MM.1S (cell line): ENCODE measurements around the gene CRKL.

ENCODE experiments used
- DNase-seq: peaks from one replicate; pipeline ENCODE4 v3.0.0-alpha.2; 2015
- H2AFZ ChIP-seq: fragments of 300-600 bp; sonication (generic); 2 replicates; pipeline ENCODE4 v1.6.0; 2016; ENCODE audit warnings: antibody characterized with exemption, low read length
- H3F3A ChIP-seq: fragments of 300-600 bp; sonication (generic); 2 replicates; pipeline ENCODE4 v1.6.1; 2016; ENCODE audit warnings: mild to moderate bottlenecking, antibody characterized with exemption, low read length, moderate library complexity, mixed read lengths; ENCODE audit not compliant: insufficient read depth
- H3K27ac ChIP-seq: fragments of 300-600 bp; sonication (generic); 2 replicates; pipeline ENCODE4 v1.5.1; 2016; ENCODE audit warnings: mild to moderate bottlenecking, low read length
- H3K27me3 ChIP-seq: fragments of 300-600 bp; sonication (generic); replicated peaks from 2 replicates; pipeline ENCODE4 v1.6.0; 2016; ENCODE audit warnings: low read length; ENCODE audit not compliant: insufficient read depth
- H3K36me3 ChIP-seq: fragments of 300-600 bp; sonication (generic); replicated peaks from 2 replicates; pipeline ENCODE4 v1.6.1; 2016; ENCODE audit warnings: mild to moderate bottlenecking, low read length, mixed read lengths; ENCODE audit not compliant: insufficient read depth
- H3K4me1 ChIP-seq: fragments of 300-600 bp; sonication (generic); 2 replicates; pipeline ENCODE4 v1.6.1; 2016; ENCODE audit warnings: low read length, mixed read lengths
- H3K4me2 ChIP-seq: fragments of 300-600 bp; sonication (generic); 2 replicates; pipeline ENCODE4 v1.6.0; 2016; ENCODE audit warnings: low read depth, low read length
- H3K4me3 ChIP-seq: fragments of 300-600 bp; sonication (generic); 2 replicates; pipeline ENCODE4 v1.5.1; 2016; ENCODE audit warnings: low read length, mixed read lengths
- H3K79me2 ChIP-seq: fragments of 300-600 bp; sonication (generic); 2 replicates; pipeline ENCODE4 v1.6.1; 2016; ENCODE audit warnings: mixed run types, low read length, mixed read lengths
- H3K9ac ChIP-seq: fragments of 300-600 bp; sonication (generic); 2 replicates; pipeline ENCODE4 v1.6.1; 2016; ENCODE audit warnings: low read length, mixed read lengths
- H3K9me2 ChIP-seq: fragments of 300-600 bp; sonication (generic); replicated peaks from 2 replicates; pipeline ENCODE4 v1.6.1; 2016; ENCODE audit warnings: mild to moderate bottlenecking, low read length, mixed read lengths; ENCODE audit not compliant: insufficient read depth
- H3K9me3 ChIP-seq: fragments of 300-600 bp; sonication (generic); replicated peaks from 2 replicates; pipeline ENCODE4 v1.6.1; 2016; ENCODE audit warnings: mild to moderate bottlenecking, low read length, mixed read lengths; ENCODE audit not compliant: insufficient read depth
- H4K20me1 ChIP-seq: fragments of 300-600 bp; sonication (generic); 2 replicates; pipeline ENCODE4 v1.6.1; 2016; ENCODE audit warnings: mild to moderate bottlenecking, low read length, moderate library complexity, mixed read lengths; ENCODE audit not compliant: insufficient read depth
- CTCF ChIP-seq: fragments of 300-600 bp; sonication (generic); IDR thresholded peaks from 2 replicates; pipeline ENCODE4 v1.5.1; 2016; ENCODE audit warnings: antibody characterized with exemption, low read length, mixed read lengths
- EZH2 ChIP-seq: fragments of 300-600 bp; sonication (generic); optimal IDR thresholded peaks from 2 replicates; pipeline ENCODE3; 2017; ENCODE audit warnings: low read depth, mild to moderate bottlenecking, antibody characterized with exemption, low read length, mixed read lengths
- EZH2phosphoT487 ChIP-seq: fragments of 300-600 bp; sonication (generic); IDR thresholded peaks from 2 replicates; pipeline ENCODE4 v1.6.1; 2018; ENCODE audit warnings: antibody characterized with exemption, low read length

Gene CRKL

GRCh38 chr22:20963201-20964052 is 46.2 kb downstream of the CRKL start:
- H3K9me3 ChIP-seq: no peaks in the 10 kb centered on the region
- peaks cover 10% of the 10 kb centered on the region for H3K4me1 ChIP-seq
- no peak overlapping the region for H3K27ac ChIP-seq
- no peak overlapping the region for H3K4me2 ChIP-seq
- H3K27me3 ChIP-seq: peaks cover 7% of the 10 kb centered on the region; the same call in 1 of the 2 replicates
- no peaks in the 10 kb centered on the region for H3F3A ChIP-seq
- H3K4me3 ChIP-seq: no peak overlapping the region
- no peak overlapping the region for H3K9ac ChIP-seq
- TF ChIP-seq EZH2: no peak
- no peak for TF ChIP-seq EZH2phosphoT487
- no peak for TF ChIP-seq CTCF
- DNase-seq: no peak
- H2AFZ ChIP-seq: no peak overlapping the region
- no peaks in the 10 kb centered on the region for H3K36me3 ChIP-seq
- H3K9me2 ChIP-seq: no peaks in the 10 kb centered on the region
- no peaks in the 10 kb centered on the region for H3K79me2 ChIP-seq
- H4K20me1 ChIP-seq: no peaks in the 10 kb centered on the region

- no peaks in the 10 kb centered on the region for H3K9me3 ChIP-seq
- no peaks in the 10 kb centered on the region for H3K9me2 ChIP-seq
- TF ChIP-seq CTCF: no peak
- no peak for TF ChIP-seq EZH2phosphoT487
- no peak for TF ChIP-seq EZH2
- H3K36me3 ChIP-seq: no peaks in the 10 kb centered on the region
- H3K4me3 ChIP-seq: peak overlapping the region; percentile 49; the same call in 1 of the 2 replicates
- H3K4me2 ChIP-seq: peak overlapping the region; percentile 79
- H4K20me1 ChIP-seq: no peaks in the 10 kb centered on the region
- H3K79me2 ChIP-seq: no peaks in the 10 kb centered on the region
- peaks cover 7% of the 10 kb centered on the region; the same call in 1 of the 2 replicates for H3K27me3 ChIP-seq
- H3F3A ChIP-seq: no peaks in the 10 kb centered on the region
- peak overlapping the region; percentile 17; the same call in 1 of the 2 replicates for H2AFZ ChIP-seq
- H3K4me1 ChIP-seq: peaks cover 10% of the 10 kb centered on the region
- H3K9ac ChIP-seq: no peak overlapping the region; the same call in 1 of the 2 replicates
- DNase-seq: no peak
- H3K27ac ChIP-seq: no peak overlapping the region
Observed at GRCh38 chr22:20964090-20964798, 47.0 kb downstream of the CRKL start.

- peak overlapping the region; percentile 49; the same call in 1 of the 2 replicates for H3K4me3 ChIP-seq
- H3K4me1 ChIP-seq: peaks cover 10% of the 10 kb centered on the region
- peak overlapping the region; percentile 79 for H3K4me2 ChIP-seq
- H3K27me3 ChIP-seq: peaks cover 7% of the 10 kb centered on the region; the same call in 1 of the 2 replicates
- H4K20me1 ChIP-seq: no peaks in the 10 kb centered on the region
- TF ChIP-seq EZH2phosphoT487: no peak
- TF ChIP-seq EZH2: no peak
- no peak for TF ChIP-seq CTCF
- H3K9ac ChIP-seq: no peak overlapping the region; the same call in 1 of the 2 replicates
- no peaks in the 10 kb centered on the region for H3F3A ChIP-seq
- no peaks in the 10 kb centered on the region for H3K9me3 ChIP-seq
- H3K36me3 ChIP-seq: no peaks in the 10 kb centered on the region
- H3K27ac ChIP-seq: no peak overlapping the region
- DNase-seq: no peak
- no peaks in the 10 kb centered on the region for H3K79me2 ChIP-seq
- H3K9me2 ChIP-seq: no peaks in the 10 kb centered on the region
- H2AFZ ChIP-seq: peak overlapping the region; percentile 17; the same call in 1 of the 2 replicates
Observed at GRCh38 chr22:20964799-20965103, 47.5 kb downstream of the CRKL start.
